GM19372 (cell line): Measurements from ENCODE around the gene TANC2.

Source experiments
- ATAC-seq: cut with Tn5 transposase; IDR thresholded peaks from one replicate; pipeline ENCODE4 v1.9.1; 2021; ENCODE audit warnings: mild to moderate bottlenecking, low read depth, moderate library complexity; ENCODE audit not compliant: unreplicated experiment

The TANC2 gene

DNA sequence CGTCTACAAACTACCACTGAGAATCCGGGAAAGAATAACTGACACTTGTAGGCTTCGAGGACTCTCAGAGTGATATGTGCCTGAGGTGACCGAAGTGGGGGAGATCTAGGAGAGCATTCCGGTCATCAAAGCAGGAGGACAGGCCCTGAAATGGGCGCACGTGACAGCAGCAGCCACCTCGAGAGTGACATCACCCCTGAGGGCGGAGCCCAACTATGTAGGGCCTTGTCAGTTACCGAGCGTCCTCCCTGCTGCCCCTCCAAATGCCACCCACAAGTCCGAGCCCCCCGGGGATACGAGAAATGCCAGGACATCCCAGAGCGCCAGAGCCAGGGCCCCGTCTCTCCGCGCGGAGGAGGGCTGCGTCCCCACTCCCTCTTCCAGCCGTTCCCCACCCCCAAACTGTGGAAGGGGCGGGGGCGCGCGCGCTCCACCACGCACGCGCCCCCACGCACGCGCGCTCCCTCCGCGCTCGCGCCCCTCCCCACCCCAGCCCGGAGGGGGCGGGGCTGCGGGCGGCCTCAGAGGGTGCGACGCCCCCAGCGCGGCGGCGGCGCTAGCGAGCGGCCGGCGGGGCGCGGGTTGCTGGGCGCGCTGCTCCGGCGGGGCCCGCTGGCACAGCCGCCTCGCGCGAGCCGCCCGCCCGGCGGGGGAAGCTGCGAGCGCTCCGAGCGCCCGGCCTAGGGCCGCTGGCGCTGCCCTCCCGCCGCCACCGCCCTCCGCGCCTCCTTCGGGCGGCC lies at the start of gene TANC2:
Gene TANC2, plus strand, starts transcription at position 550 of the 740 bp plus-strand sequence. CDS start 43,325 bp downstream, outside the sequence.
- ATAC-seq = peak; percentile 71

DNA sequence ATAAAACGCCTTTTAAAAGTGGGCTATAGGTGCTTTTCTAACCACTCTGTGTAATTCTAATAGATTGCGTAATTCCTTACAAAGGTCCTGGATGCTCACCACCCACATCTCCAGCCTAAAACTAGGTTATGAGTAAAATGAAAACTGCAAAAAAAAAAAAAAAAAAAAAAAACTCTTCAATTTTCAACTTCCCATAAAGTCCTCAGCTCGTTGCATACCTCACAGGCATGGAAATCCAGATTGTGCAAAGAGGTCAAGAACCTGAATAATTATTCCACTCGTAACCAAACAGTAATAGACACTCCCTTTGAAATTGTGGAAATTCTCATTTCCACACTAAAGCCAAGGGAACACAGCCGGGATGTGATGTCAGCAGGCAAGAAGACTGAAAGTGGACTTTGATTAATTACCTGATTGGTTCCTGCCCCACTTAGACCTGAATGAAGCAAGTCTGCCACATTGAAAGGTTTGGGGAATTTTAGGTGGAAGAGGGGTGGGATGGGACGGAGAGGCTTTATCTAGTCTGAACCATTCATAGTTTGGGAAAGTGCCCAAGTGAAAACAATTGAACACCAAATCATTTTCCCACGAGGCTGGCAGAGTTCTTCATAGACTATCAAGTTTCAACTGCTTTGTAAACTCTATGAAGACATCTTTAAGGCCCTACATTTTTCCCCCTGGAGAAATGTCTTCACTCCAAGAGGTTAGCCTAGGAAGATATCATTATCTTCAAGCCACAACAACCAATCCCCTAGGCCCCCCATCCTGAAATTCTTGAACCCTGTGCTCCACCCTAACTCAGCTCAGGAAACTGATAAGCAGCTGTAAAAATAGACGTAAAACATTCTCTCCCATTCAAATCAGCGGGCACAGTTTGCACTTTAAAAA lies 49.1 kb upstream of the TANC2 start:
- no peak for ATAC-seq

DNA sequence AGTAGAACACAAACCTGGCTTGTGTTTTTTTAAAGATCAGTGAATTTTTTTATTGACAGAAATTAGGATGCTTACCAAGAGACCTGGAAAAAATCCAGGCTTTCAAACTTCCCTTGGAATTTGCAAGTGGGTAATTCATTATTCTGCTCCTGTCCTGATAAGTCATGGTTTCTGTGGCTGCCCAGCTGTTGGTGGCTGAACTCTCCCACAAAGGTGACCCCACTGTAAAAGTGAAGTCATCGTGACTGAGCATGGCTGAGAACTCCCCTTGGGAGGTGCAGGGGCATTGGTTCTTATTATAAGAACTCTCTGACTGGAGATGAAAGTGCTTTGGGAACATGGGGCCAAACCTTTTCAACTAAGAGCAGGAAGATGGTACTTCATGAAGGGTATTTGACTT lies 46.6 kb upstream of the TANC2 start:
- ATAC-seq = no peak

DNA sequence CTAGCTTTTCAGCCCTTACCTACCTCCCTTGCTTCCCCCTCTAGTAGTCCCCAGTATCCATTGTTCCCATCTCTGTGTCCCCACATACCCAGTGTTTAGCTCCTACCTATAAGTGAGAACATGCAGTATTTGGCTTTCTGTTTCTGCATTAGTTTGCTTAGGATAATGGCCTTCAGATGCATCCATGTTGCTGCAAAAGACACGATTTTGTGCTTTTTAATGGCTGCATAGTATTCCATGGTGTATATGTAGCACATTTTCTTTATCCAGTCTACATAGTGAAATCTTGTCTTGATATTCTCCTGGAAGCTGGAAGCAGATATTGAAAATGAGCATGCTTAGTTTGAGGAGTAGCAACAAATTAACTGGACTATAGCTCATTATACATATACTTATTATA lies 45.7 kb upstream of the TANC2 start:
- ATAC-seq = no peak

DNA sequence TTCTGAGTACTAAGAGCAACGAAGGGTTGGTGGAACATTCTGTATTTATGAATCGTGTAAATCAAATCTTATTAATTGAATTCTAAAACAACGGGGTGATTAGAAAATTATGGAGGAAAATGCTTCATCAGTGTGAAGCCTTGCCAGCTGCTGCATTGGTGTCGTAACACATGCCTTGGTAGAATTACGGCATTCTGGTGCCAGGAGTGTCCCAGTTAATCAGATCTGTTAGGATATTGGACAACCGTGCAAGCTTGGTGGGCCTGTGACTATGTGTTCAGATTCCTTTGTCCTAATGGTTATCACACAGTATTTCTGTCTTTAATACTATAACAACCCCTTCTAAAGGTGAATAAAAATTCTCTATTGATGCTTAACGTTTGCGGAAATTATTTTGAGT lies 44.2 kb upstream of the TANC2 start:
- no peak for ATAC-seq

DNA sequence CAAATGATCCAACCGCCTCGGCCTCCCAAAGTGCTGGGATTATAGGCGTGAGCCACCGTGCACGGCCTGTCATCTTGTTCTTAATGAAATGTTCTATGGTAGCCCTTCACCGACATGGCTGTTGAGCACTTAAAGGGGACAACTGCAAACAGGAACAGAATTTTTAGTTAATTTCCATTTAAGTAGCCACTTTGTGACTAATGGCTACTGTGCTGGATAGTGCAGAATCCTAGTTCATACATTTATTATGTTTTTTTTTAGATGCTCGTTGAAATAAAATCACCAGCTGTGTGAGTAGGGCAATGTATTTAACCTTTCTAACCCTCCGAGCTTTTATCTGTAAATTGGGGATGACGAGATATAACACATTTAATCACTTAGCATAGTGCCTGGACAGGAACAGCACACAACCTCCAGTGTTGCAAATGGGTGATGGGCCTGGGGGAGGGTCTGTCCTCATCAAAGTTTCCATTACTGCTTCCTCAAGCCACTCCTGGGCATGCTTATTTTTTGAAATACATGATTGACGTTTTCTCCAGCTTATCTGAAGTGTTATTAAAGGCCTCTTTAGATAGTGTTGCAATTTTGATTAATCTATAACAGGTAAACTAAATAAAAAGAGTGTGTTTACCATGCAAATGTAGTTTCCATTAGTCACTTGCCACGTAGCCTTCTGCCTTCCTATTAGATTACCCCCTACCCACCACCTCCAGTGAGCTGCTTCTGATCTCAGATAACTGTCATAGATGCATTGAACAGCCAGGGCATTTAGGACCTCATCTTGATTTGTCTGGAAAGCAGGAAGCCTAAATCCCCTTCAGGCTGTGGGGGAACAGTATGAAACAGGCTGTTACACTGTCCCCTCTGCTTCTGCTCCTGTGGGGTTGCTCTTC lies 42.5 kb upstream of the TANC2 start:
- ATAC-seq = no peak

DNA sequence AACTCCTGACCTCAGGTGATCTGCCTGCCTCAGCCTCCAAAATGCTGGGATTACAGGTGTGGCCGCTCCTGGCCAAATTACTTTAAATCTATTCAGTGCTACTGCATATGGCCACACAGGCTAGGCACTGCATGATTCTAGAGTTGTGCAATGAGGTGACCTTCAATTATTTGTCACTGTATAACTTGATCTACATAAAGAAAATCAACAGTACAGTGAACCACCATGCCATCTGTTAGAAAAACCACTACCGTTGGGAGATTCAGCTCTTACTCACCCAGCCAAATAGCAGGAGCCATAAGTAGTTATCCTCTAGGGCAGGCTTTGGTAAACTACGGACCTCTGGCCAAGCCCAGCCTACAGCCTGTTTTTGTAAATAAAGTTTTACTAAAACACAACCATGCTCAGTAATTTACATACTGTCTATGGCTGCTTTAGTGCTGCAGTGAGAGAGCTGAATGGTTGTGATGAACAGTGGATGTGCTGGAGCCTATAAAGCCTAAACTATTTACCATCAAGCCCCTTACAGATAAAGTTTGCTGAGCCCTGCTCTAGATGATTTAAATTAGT lies 40.7 kb upstream of the TANC2 start:
- ATAC-seq = no peak

DNA sequence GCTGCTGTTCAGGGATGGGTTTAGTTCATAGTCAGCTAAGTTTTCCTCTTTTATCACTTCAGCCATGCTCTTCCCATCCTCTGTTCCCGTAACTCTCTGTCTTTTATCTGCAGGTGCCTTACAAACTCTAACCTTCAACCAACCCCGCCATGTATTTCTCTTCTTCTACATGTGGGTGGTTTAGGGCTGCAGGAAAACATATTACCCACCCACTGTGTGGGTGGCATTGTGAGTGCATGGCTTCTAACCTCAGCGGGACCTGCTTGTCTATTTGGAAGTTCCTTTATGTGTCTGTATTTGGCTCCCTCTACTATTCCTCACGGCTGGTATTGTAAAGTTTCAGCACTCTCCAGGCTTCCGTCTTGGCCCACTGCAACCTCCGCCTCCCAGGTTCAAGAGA lies 39.0 kb upstream of the TANC2 start:
- no peak for ATAC-seq

DNA sequence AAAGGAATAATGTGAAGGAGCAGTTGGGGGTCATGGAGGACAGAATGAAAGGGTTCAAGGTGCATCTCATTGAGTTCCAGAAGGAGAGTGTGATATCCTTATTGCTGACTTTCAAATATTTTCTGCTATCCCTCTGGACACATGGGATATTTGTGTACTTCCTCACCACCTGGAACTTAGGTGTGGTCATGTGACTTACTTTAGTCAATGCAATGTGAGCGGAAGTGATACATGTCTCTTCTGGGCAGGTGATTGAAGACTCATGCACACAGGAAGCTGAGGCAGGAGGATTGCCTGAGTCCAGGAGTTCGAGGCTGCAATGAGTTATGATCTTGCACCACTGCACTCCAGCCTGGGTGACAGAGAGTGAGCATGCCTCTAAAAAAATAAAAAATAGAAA lies 36.7 kb upstream of the TANC2 start:
- no peak for ATAC-seq

DNA sequence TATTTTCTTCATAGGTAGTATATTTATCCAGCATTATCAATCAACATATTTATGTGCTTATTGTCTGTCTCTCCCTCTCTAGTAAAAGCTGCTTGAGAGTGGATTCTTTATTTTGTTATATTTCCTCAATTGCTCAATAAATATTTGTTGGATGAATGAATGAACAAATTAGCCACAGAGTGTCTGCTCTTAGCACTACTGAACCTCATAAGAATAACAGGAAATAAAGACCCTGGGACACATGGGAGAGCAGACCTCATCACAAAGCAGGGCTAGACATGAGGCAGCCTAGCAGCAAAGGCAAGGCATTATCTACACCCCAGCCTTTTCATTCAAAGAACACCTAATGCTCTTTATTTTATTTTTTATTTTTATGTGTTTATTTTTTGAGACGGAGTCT lies 34.9 kb upstream of the TANC2 start:
- no peak for ATAC-seq

DNA sequence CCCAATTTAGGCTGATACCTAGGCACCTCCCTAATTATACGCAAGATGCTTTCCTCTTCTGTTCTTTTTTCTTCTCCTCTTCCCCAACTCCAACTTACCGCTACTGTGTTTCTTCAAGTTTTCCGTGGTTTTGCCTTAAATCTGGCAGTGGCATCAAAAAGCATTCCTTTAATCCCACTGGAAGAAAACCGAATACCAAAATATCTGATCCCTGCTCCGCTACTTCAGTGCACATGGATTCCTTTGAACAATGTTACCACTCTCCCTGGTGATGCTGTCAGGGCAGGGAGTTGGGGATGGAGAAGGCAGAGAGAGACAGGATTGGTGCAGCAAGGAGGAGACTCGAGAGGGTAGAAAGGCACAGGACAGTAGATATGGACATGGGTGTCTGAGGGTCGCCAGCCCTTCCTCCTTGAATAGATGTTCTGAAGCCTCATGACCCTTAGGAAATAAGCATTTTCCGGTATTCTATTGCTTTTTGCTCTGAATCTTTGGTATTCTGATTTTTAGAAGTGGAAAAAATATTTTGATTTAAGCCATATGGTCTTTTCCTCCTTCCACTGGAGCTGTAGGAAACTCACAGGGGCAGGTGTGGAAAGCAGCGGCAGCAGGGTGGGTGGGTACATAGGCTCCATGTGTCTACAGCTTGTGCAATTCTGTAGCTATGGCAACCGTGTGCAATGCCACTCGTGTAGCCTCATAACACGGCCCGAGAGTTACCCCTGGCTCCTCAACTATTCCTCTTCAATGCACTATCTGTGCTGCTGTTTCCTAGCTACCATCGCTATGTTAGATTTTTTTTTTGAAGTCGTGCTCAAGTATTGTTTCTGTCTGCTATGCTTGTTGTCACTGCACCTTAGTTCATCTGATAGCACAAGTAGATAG lies 32.3 kb upstream of the TANC2 start:
- no peak for ATAC-seq

DNA sequence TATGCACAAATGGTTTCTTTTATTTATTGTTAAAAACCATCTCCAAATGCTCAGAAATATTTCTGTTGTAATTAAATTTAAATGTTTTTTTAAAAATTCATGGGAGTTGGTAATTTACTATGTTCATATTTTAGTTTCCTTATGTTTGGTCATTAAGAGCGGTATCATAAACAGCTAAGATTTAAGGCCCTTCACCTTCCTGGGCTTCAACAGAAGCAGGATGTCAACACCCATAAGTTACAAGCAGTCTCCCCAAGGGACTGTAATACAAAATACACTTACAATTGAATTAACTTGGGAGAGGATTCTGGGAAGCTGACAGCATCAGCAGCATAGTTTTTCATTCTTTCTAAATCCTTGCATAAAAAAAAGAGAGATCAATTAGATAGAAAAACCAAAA lies 30.9 kb upstream of the TANC2 start:
- ATAC-seq = no peak

DNA sequence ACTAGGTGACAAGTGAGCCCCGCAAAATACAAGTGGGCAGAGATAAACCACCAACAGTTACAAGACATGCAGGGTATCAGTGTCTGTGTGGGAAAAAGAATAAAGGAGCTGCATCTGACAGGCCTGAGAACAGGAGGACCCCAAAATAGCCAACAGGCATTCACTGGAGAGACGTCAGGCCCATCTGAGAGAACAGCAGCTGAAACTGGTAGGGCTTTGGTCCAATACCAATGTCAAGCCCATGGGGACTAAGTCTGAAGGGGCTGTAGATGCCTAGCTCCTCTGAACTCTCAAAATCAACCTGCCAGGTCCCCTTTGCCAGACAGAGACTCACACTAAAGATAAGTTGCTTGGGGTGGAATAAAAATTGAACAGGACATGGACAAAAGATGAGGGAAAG lies 30.5 kb upstream of the TANC2 start:
- ATAC-seq = no peak

DNA sequence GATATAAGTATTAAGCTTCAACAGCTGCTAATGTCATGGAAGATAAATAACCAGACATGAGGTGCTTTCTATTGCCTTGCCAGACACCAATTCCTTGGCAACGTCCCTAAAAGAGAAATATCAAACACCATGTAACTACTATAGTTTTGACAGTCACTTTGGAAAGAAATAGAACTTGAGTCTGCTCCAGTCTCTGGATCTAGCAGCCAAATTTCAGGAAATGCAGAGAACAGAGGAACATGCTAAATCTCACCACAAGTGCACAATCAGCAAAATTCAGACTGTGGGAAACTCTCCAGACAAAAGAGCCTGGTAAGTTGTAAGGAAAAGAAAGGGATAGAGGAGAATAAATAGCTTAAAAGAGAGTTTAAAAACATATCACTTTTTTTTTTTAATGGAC lies 28.4 kb upstream of the TANC2 start:
- ATAC-seq = no peak

DNA sequence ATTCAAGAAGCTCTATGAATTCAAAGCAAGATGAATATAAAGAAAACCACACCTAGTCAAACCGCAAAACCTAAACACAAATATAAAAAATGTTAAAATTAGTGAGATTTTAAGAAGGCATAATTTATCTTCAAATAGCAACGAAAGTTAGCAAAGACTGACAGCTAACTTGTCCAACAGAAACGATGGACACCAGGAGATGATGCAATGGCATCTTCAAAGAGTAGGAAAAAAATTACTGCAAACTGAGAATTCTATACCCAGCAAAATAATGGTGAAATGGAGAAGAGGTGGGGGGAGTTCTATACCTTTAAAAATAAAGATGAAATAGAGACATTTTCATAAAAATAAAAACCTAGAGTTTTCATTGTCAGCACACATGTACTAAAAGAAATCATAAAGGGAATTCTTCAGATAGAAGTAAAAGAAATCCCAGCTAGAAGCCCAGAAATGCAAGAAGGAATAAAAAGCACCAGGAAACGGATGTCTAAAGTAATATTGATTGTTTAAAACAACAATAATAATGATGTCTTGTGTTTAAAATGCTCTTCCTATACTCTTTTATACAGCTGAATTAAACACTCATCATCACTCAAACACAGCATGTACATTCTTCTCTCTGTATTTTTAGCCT lies 24.6 kb upstream of the TANC2 start:
- ATAC-seq = no peak

DNA sequence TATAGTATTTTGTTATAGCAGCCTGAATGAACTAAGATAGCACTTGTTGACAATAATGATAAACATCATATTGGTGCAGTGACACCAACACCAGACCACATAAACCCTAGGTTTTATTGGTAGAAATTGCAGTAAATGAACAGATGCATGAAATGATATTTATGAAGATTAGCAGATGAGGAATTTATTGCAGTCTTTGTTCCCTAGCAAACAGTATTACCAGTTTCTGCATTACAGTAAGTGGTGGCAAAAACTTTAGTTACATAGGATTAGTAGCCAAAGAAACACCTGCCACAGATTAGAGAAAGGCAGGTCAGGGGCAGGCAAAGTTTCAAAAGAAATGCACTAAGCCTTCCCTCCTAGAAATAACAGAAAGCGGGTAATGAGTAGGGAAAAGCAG lies 17.7 kb upstream of the TANC2 start:
- ATAC-seq = no peak

DNA sequence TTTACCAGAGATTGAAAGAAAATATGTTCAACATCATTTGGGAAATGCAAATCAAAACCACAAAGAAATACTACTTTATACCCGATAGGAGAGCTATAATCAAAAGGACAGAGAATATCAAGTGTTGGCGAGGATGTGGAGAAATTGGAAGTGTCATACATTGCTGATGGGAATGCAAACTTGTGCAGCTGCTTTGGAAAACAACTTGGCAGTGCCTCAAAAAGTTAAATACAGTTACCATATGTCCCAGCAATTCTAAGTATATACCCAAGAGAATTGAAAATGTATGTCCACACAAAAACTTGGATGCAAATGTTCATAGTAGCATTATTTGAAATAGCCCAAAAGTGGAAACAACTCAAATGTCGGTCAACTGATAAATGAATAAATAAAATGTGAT lies 17.0 kb upstream of the TANC2 start:
- ATAC-seq = no peak

DNA sequence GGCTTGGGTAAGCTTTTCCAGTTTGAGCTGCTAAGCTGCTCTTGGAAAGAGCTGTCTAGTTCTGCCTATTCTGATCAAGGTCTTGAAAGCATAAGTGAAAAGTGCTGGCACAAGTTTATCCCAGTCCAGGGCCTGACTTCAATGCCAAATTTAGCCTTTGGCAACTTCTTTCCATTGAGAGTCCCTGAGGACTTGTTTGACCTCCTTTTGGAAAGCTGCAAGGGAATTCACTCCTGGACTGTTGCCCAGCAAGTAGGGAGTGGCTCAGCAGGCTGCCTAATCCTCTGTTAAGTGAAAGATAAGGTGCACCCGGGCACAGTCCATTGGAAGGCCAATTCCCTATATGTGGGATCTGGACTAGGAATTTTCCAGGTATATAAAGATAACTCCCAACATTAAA lies 16.0 kb upstream of the TANC2 start:
- no peak for ATAC-seq

DNA sequence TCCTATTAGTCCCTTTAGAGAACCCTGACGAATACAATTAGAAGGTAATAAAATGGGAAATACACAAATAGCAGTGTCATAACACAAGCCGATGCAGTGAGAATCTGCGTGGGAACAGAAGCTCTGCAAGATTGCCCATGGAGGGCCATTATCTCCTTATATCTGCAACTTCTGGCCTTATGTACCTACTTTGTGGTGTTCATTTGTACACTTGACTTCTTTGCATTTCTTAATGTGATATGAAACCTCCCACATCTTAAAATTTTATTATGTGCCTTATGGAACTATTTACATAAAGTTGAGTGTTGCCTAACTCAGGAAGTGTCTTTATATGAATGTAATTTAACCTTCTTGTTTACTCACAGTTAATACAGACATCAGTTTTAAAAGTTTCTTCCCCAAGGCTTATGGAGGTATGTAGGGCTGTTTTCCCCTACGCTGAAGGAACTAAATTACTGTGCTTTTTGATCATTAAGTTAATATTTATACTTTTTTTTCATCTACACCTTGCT lies 10.1 kb upstream of the TANC2 start:
- ATAC-seq = no peak
